Measurements from ENCODE around the gene JARID2.

- TF ChIP-seq CTCF (IDR thresholded peaks at IDR 0.05) (no peak), POLR2AphosphoS5 (IDR thresholded peaks at IDR 0.05; ENCODE audit: low read depth, low read length) (no peak), SIN3A (IDR thresholded peaks at IDR 0.05; ENCODE audit: borderline replicate concordance, insufficient read depth, low read depth, low read length) (no peak), REST (IDR thresholded peaks at IDR 0.05; ENCODE audit: insufficient read depth in 1 of 2, low read depth in 2 of 2, low read length in 1 of 2) (no peak)
Measured at GRCh38 chr6:15481390-15482291, 235.8 kb downstream of the JARID2 start.
